ENCODE results near the gene PTH2R.

PTH2R gene

GRCh38 chr2:208463721-208464120 lies 57.1 kb downstream of the PTH2R start:
- no peak for DNase-seq (ENCODE audit: low spot score)
- H3K27ac ChIP-seq = no peak overlapping the region
- CTCF ChIA-PET = interaction anchor here (0.6 kb wide), 1 partner anchor 47 kb away, joined by 5 read pairs; no protein-coding TSS in a partner anchor
- TF ChIP-seq CTCF (conservative IDR thresholded peaks at IDR 0.05; ENCODE audit: low read depth) = no peak
- POLR2A ChIA-PET (ENCODE audit: low non-redundant PET) = no interaction called here

GRCh38 chr2:208464205-208464604 lies 57.6 kb downstream of the PTH2R start:
- POLR2A ChIA-PET (ENCODE audit: low non-redundant PET) = no interaction called here
- no peak for DNase-seq (ENCODE audit: low spot score)
- CTCF ChIA-PET = interaction anchor here (0.6 kb wide), 1 partner anchor 208 kb away, joined by 3 read pairs; no protein-coding TSS in a partner anchor
- no peak overlapping the region for H3K27ac ChIP-seq
- no peak for TF ChIP-seq CTCF (conservative IDR thresholded peaks at IDR 0.05; ENCODE audit: low read depth)

GRCh38 chr2:208466151-208466919 lies 59.7 kb downstream of the PTH2R start:
- ChIA-PET POLR2A (ENCODE audit: low non-redundant PET) (no interaction called here), CTCF (interaction anchor here (0.6 to 1.5 kb wide), 13 partner anchors 9 to 975 kb away, joined by 3 to 6 read pairs (median 4); no protein-coding TSS in a partner anchor)
- TF ChIP-seq CTCF (conservative IDR thresholded peaks at IDR 0.05; ENCODE audit: low read depth) = peak; percentile 54
- H3K27ac ChIP-seq = no peak overlapping the region
- peak; percentile 19 for DNase-seq (ENCODE audit: low spot score)

- CTCF ChIA-PET = interaction anchor here (0.6 to 1.5 kb wide), 6 partner anchors 10 to 868 kb away, joined by 3 to 6 read pairs (median 4); no protein-coding TSS in a partner anchor
- DNase-seq (ENCODE audit: low spot score) = no peak
- POLR2A ChIA-PET (ENCODE audit: low non-redundant PET) = no interaction called here
- H3K27ac ChIP-seq = no peak overlapping the region
- TF ChIP-seq CTCF (conservative IDR thresholded peaks at IDR 0.05; ENCODE audit: low read depth) = no peak
These were observed 60.3 kb downstream of the PTH2R start for GRCh38 chr2:208466920-208467298.

GRCh38 chr2:208467564-208467963 lies 61.0 kb downstream of the PTH2R start:
- ChIA-PET POLR2A (ENCODE audit: low non-redundant PET) (no interaction called here), CTCF (interaction anchor here (1.1 to 1.5 kb wide), 2 partner anchors 32 to 864 kb away, joined by 4 to 6 read pairs; no protein-coding TSS in a partner anchor)
- no peak overlapping the region for H3K27ac ChIP-seq
- TF ChIP-seq CTCF (conservative IDR thresholded peaks at IDR 0.05; ENCODE audit: low read depth) = no peak
- no peak for DNase-seq (ENCODE audit: low spot score)

GRCh38 chr2:208477741-208478140 lies 71.1 kb downstream of the PTH2R start:
- ChIA-PET CTCF (no interaction called here), POLR2A (ENCODE audit: low non-redundant PET) (no interaction called here)
- H3K27ac ChIP-seq = no peak overlapping the region
- no peak for DNase-seq (ENCODE audit: low spot score)
- TF ChIP-seq CTCF (conservative IDR thresholded peaks at IDR 0.05; ENCODE audit: low read depth) = no peak
